Endothelial cell (in vitro differentiated cells): Measurements from ENCODE around the gene SYTL5. TPM values are rescaled to one million over a fixed set of nuclear protein-coding genes. Genes with fewer than 3 reads are reported as not detected.

ENCODE experiments used
- DNase-seq: peaks from one replicate; pipeline ENCODE4 v3.0.0; 2021; ENCODE audit warnings: low spot score
- H3K27ac Mint-ChIP-seq: one replicate; pipeline ENCODE4 v1.8.0; 2021; ENCODE audit warnings: mixed read lengths, inconsistent platforms; ENCODE audit not compliant: unreplicated experiment
- H3K27me3 Mint-ChIP-seq: one replicate; pipeline ENCODE4 v1.8.0; 2021; ENCODE audit warnings: mild to moderate bottlenecking, moderate library complexity, mixed read lengths, inconsistent platforms; ENCODE audit not compliant: unreplicated experiment
- H3K36me3 Mint-ChIP-seq: one replicate; pipeline ENCODE4 v1.8.0; 2021; ENCODE audit warnings: mild to moderate bottlenecking, low read depth, mixed read lengths, inconsistent platforms; ENCODE audit not compliant: unreplicated experiment
- H3K4me1 Mint-ChIP-seq: one replicate; pipeline ENCODE4 v1.8.0; 2021; ENCODE audit warnings: mild to moderate bottlenecking, mixed read lengths, inconsistent platforms; ENCODE audit not compliant: unreplicated experiment
- H3K4me3 Mint-ChIP-seq: one replicate; pipeline ENCODE4 v1.8.0; 2021; ENCODE audit warnings: mild to moderate bottlenecking, mixed read lengths, inconsistent platforms; ENCODE audit not compliant: unreplicated experiment
- H3K9me3 Mint-ChIP-seq: one replicate; pipeline ENCODE4 v1.8.0; 2021; ENCODE audit warnings: mixed read lengths, inconsistent platforms; ENCODE audit not compliant: unreplicated experiment
- CTCF ChIP-seq: fragments of 200-600 bp; sonication (generic); IDR thresholded peaks from one replicate; pipeline ENCODE4 v1.5.0; 2021; ENCODE audit warnings: antibody characterized with exemption; ENCODE audit not compliant: unreplicated experiment
- total RNA-seq: library from RNA; stranded (reverse); fragmentation: NEBNext Ultra II Directional; extraction: Animal tissue kit (Norgen Biotek cat#: 25700); gene quantifications from one replicate; pipeline ENCODE4 v1.2.1, GENCODE V29; 2021; ENCODE audit not compliant: unreplicated experiment

SYTL5 gene
- total RNA-seq, 1 donor from 2014 or later = not detected

- TF ChIP-seq CTCF = no peak
- Mint-ChIP-seq H3K27me3 (no peaks in the 10 kb centered on the region), H3K4me1 (no peaks in the 10 kb centered on the region), H3K27ac (no peak overlapping the region), H3K9me3 (no peaks in the 10 kb centered on the region), H3K36me3 (no peaks in the 10 kb centered on the region), H3K4me3 (no peak overlapping the region)
- DNase-seq = no peak
Observed at GRCh38 chrX:38000706-38001105, 5.6 kb upstream of the SYTL5 start.

GRCh38 chrX:38004046-38004445 lies 2.3 kb upstream of the SYTL5 start:
- no peaks in the 10 kb centered on the region for H3K9me3 Mint-ChIP-seq
- H3K27ac Mint-ChIP-seq = no peak overlapping the region
- H3K36me3 Mint-ChIP-seq = no peaks in the 10 kb centered on the region
- no peak for TF ChIP-seq CTCF
- no peak overlapping the region for H3K4me3 Mint-ChIP-seq
- H3K27me3 Mint-ChIP-seq = no peaks in the 10 kb centered on the region
- no peak for DNase-seq
- no peaks in the 10 kb centered on the region for H3K4me1 Mint-ChIP-seq

- Mint-ChIP-seq H3K27me3 (no peaks in the 10 kb centered on the region), H3K9me3 (no peaks in the 10 kb centered on the region), H3K36me3 (no peaks in the 10 kb centered on the region), H3K4me1 (no peaks in the 10 kb centered on the region), H3K4me3 (no peak overlapping the region), H3K27ac (no peak overlapping the region)
- no peak for TF ChIP-seq CTCF
- DNase-seq = no peak
Observed at GRCh38 chrX:38006778-38007177, 425 bp downstream of the SYTL5 start.

GRCh38 chrX:38008658-38009057 lies 2.3 kb downstream of the SYTL5 start:
- H3K27me3 Mint-ChIP-seq = peaks cover 1% of the 10 kb centered on the region
- no peak for DNase-seq
- no peaks in the 10 kb centered on the region for H3K4me1 Mint-ChIP-seq
- no peak for TF ChIP-seq CTCF
- no peaks in the 10 kb centered on the region for H3K36me3 Mint-ChIP-seq
- no peaks in the 10 kb centered on the region for H3K9me3 Mint-ChIP-seq
- no peak overlapping the region for H3K27ac Mint-ChIP-seq
- no peak overlapping the region for H3K4me3 Mint-ChIP-seq

GRCh38 chrX:38009641-38010040 lies 3.3 kb downstream of the SYTL5 start:
- peaks cover 1% of the 10 kb centered on the region for H3K27me3 Mint-ChIP-seq
- no peak for TF ChIP-seq CTCF
- no peak overlapping the region for H3K27ac Mint-ChIP-seq
- DNase-seq = no peak
- H3K9me3 Mint-ChIP-seq = no peaks in the 10 kb centered on the region
- no peak overlapping the region for H3K4me3 Mint-ChIP-seq
- H3K36me3 Mint-ChIP-seq = no peaks in the 10 kb centered on the region
- H3K4me1 Mint-ChIP-seq = no peaks in the 10 kb centered on the region
